Aorta (tissue), 5 donors: ENCODE results near the gene MTHFS. TPM values are rescaled to one million over a fixed set of nuclear protein-coding genes. Genes with fewer than 3 reads are reported as not detected.
"Not testable (repeated sequence)": the region's sequence is repeated elsewhere in the genome, so short reads cannot be mapped to it uniquely, and the experiment has no call there.

Experiments
- ATAC-seq: fragments of 200-7000 bp; cut with Tn5 transposase; one replicate; pipeline ENCODE4 v1.9.1; 2022; ENCODE audit warnings: moderate library complexity; ENCODE audit not compliant: low FRiP score
- DNase-seq, 2 donors: peaks; one replicate each; pipeline ENCODE4 v3.0.0-alpha.2; 2020
- H3K27ac ChIP-seq, 2 donors: one replicate each; pipeline ENCODE4 v1.5.1; 2013; ENCODE audit warnings: low read length in 2 of 2, mild to moderate bottlenecking in 2 of 2, moderate library complexity in 2 of 2, control low read depth in 1 of 2, inconsistent platforms in 1 of 2, low read depth in 1 of 2
- H3K27me3 ChIP-seq, 2 donors: one replicate each; pipeline ENCODE4 v1.6.1; 2013; ENCODE audit warnings: control low read depth in 1 of 2, low read length in 1 of 2, mild to moderate bottlenecking in 1 of 2, moderate library complexity in 1 of 2; ENCODE audit not compliant: insufficient read depth in 2 of 2, control insufficient read depth in 1 of 2
- H3K36me3 ChIP-seq, 2 donors: one replicate each; pipeline ENCODE4 v1.6.1; 2013; ENCODE audit warnings: control low read depth in 1 of 2, low read length in 1 of 2, mild to moderate bottlenecking in 1 of 2; ENCODE audit not compliant: insufficient read depth in 2 of 2, control insufficient read depth in 1 of 2
- H3K4me1 ChIP-seq, 2 donors: one replicate each; pipeline ENCODE4 v1.6.1; 2013; ENCODE audit warnings: low read length in 2 of 2, control low read depth in 1 of 2, mild to moderate bottlenecking in 1 of 2, moderate library complexity in 1 of 2; ENCODE audit not compliant: insufficient read depth in 2 of 2, control insufficient read depth in 1 of 2
- H3K4me3 ChIP-seq, 2 donors: one replicate each; pipeline ENCODE4 v1.5.1; 2013; ENCODE audit warnings: low read length in 2 of 2, control low read depth in 1 of 2, mild to moderate bottlenecking in 1 of 2
- H3K9me3 ChIP-seq: one replicate; pipeline ENCODE4 v1.6.1; 2013; ENCODE audit warnings: mild to moderate bottlenecking, low read length; ENCODE audit not compliant: control insufficient read depth
- WGBS, 2 donors: extraction: QIAGEN DNeasy Blood & Tissue Kit; methylation state at CpG; one replicate each; pipeline ENCODE4 v1.1.7; 2013; 5-methylcytosine and 5-hydroxymethylcytosine counted together
- intact Hi-C, 2 donors: fragments of 100-400 bp; cut with DNase I; formaldehyde crosslinking; loops; one replicate each; pipeline versions ENCODE4 v1.14.2 to v1.15.0; 2022
- polyA plus RNA-seq, 2 donors: library from polyadenylated mRNA; stranded (reverse); fragments of 200-250 nt; gene quantifications; one replicate each; pipeline ENCODE4 v1.2.3, GENCODE V29; 2013
- total RNA-seq, 2 donors: library from RNA; stranded (reverse); fragmentation: NEBNext Ultra II Directional; extraction: Animal tissue kit (Norgen Biotek cat#: 25700); gene quantifications; one replicate each; pipeline ENCODE4 v1.2.1, GENCODE V29; 2021
- donor health status: healthy with polysubstance abuse.
- donor health status: Bipolar disorder and iron deficiency.
- donor health status: DM: no; HTN: no; CAD: no.
- donor health status: DM: no; HTN: no; CAD: no.
- donor health status: DM: yes; HTN: yes; CAD: no.

The MTHFS gene
- total and polyA plus RNA-seq, 4 donors, result 8.6 to 50.2 (median 19.1) TPM

GRCh38 chr15:79903626-79904025 is 6.8 kb upstream of the MTHFS start:
- WGBS, 2 donors, result 92 to 93% methylated on average over 1 of the region's 1 CpG
- intact Hi-C loops, result no loop called here
- Histone ChIP-seq H3K9me3 (no peaks in the 10 kb centered on the region), H3K36me3 (no peaks in the 10 kb centered on the region), H3K27ac (no peak overlapping the region), H3K27me3 (no peaks in the 10 kb centered on the region), H3K4me1 (no peaks in the 10 kb centered on the region), H3K4me3 (no peak overlapping the region)
- DNase-seq (no peak), ATAC-seq (no peak)

- 86 to 93% methylated on average over 2 of the region's 2 CpGs for WGBS, 2 donors
- no peak overlapping the region for H3K27ac ChIP-seq
- no peaks in the 10 kb centered on the region for H3K9me3 ChIP-seq
- intact Hi-C loops, result no loop called here
- no peak for ATAC-seq
- DNase-seq, result no peak
- no peak overlapping the region for H3K4me3 ChIP-seq
- no peaks in the 10 kb centered on the region for H3K36me3 ChIP-seq
- H3K4me1 ChIP-seq, result no peaks in the 10 kb centered on the region
- no peaks in the 10 kb centered on the region for H3K27me3 ChIP-seq
These were observed 6.3 kb upstream of the MTHFS start for GRCh38 chr15:79903144-79903543.

GRCh38 chr15:79901958-79902357 is 5.1 kb upstream of the MTHFS start:
- Histone ChIP-seq H3K4me1 (no peaks in the 10 kb centered on the region), H3K27me3 (no peaks in the 10 kb centered on the region), H3K36me3 (no peaks in the 10 kb centered on the region), H3K4me3 (no peak overlapping the region), H3K27ac (no peak overlapping the region), H3K9me3 (no peaks in the 10 kb centered on the region)
- WGBS, 2 donors, result 89 to 94% methylated on average over 1 of the region's 1 CpG
- ATAC-seq, result no peak
- intact Hi-C loops, result no loop called here
- no peak for DNase-seq

DNA sequence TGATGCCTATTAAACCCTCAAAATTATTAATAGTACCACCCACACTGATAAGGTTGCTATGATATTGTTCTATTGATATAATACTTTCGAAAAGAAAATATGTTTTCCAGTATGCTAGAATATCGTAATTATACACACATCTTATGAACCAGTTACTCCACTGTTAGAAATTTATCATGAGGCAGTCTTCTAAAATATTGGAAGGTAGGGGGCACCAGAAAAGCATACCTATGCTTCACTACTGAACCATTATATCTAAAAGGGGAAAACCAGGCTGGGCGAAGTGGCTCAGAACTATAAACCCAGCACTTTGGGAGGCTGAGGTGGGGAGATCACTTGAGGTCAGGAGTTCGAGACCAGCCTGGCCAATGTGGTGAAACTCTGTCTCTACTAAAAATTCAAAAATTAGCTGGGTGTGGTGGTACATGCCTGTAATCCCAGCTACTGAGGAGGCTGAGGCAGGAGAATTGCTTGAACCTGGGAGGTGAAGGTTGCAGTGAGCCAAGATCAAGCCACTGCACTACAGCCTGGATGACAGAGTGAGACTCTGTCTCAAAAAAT is 4.1 kb upstream of the MTHFS start:
- intact Hi-C loops, H3K36me3 ChIP-seq, H3K27ac ChIP-seq, H3K27me3 ChIP-seq, H3K4me3 ChIP-seq, H3K4me1 ChIP-seq, ATAC-seq, H3K9me3 ChIP-seq, DNase-seq: not testable (repeated sequence)
- 92% methylated on average over 4 of the region's 4 CpGs for WGBS, 2 donors

DNA sequence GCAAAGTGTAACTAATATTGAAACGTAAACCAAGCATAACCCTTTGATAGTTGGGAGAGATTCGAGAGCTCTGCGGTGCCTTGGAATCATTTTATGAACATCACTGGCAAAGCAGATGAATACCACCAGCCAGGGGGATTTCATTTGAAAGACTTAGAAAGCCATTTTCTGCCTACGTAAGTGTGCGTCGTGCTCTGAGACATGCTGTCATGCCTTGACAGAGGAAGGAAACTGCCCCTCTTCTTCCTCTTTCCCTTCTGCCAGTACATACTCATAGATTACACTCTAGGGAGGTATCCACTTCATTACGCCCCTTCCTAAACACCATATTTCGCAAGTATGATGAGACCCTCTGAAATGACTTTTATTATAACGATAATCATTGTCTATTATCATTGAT is 3.3 kb upstream of the MTHFS start:
- intact Hi-C loops, result no loop called here
- H3K4me3 ChIP-seq, result no peak overlapping the region
- ATAC-seq (no peak), DNase-seq (no peak)
- H3K4me1 ChIP-seq, result peaks cover 0 to 2% of the 10 kb centered on the region in 2 donors
- WGBS, 2 donors, result 94 to 97% methylated on average over 9 of the region's 9 CpGs
- H3K27me3 ChIP-seq, result no peaks in the 10 kb centered on the region
- no peaks in the 10 kb centered on the region for H3K9me3 ChIP-seq
- no peak overlapping the region for H3K27ac ChIP-seq
- peaks cover 0 to under 1% of the 10 kb centered on the region in 2 donors for H3K36me3 ChIP-seq

DNA sequence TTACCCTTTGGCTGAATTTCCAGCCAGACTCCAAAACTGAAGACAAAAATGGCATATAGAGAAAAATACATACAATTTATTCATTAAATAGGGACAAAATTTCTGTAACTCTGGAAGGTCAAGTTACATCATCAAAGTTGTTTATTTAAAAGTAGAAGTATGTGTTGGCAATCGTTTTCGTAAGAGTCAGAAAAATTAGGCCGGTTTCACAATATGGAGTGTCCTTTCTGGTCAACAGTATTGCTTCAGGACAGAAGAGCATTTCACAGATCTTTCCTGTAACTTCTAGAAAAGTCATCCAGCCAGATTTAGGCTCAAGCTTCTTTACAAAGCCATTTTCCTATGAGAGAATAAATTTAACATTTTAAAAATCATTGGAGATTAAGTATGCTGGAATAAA is 2.0 kb upstream of the MTHFS start:
- 69 to 81% methylated on average over 3 of the region's 3 CpGs for WGBS, 2 donors
- DNase-seq, H3K9me3 ChIP-seq, H3K4me3 ChIP-seq, ATAC-seq, H3K36me3 ChIP-seq, H3K4me1 ChIP-seq, H3K27ac ChIP-seq, H3K27me3 ChIP-seq: not testable (repeated sequence)
- intact Hi-C loops, result loop anchor here in 1 of 2 donors (10.0 kb wide), 2 partner anchors 96 to 276 kb away; no protein-coding TSS in a partner anchor

GRCh38 chr15:79898369-79898768 is 1.6 kb upstream of the MTHFS start:
- ATAC-seq (no peak), DNase-seq (no peak)
- Histone ChIP-seq H3K4me1 (peaks cover 0 to 2% of the 10 kb centered on the region in 2 donors), H3K27me3 (no peaks in the 10 kb centered on the region), H3K36me3 (peaks cover 0 to 3% of the 10 kb centered on the region in 2 donors), H3K9me3 (no peaks in the 10 kb centered on the region), H3K4me3 (no peak overlapping the region), H3K27ac (no peak overlapping the region)
- intact Hi-C loops, result loop anchor here in 1 of 2 donors (10.0 kb wide), 2 partner anchors 96 to 276 kb away; no protein-coding TSS in a partner anchor
- 87% methylated on average over 4 of the region's 4 CpGs for WGBS, 2 donors

- H3K27ac ChIP-seq, result no peak overlapping the region
- 80 to 86% methylated on average over 6 of the region's 6 CpGs for WGBS, 2 donors
- peaks cover 0 to 3% of the 10 kb centered on the region in 2 donors for H3K36me3 ChIP-seq
- peaks cover 0 to 2% of the 10 kb centered on the region in 2 donors for H3K4me1 ChIP-seq
- H3K27me3 ChIP-seq, result no peaks in the 10 kb centered on the region
- intact Hi-C loops, result loop anchor here in 1 of 2 donors (2.0 to 10.0 kb wide), 3 partner anchors 25 to 277 kb away; no protein-coding TSS in a partner anchor
- ATAC-seq (no peak), DNase-seq (no peak)
- H3K9me3 ChIP-seq, result no peaks in the 10 kb centered on the region
- H3K4me3 ChIP-seq, result peak overlapping the region in 1 of 2 donors; percentile 94
These were observed 893 bp upstream of the MTHFS start for GRCh38 chr15:79897701-79898113.

- peaks cover 0 to 2% of the 10 kb centered on the region in 2 donors for H3K4me1 ChIP-seq
- H3K27ac ChIP-seq, result peak overlapping the region; percentile 59 to 80
- H3K27me3 ChIP-seq, result no peaks in the 10 kb centered on the region
- no peak for ATAC-seq
- 19 to 29% methylated on average over 8 of the region's 8 CpGs for WGBS, 2 donors
- H3K36me3 ChIP-seq, result peaks cover 0 to 3% of the 10 kb centered on the region in 2 donors
- no peaks in the 10 kb centered on the region for H3K9me3 ChIP-seq
- DNase-seq, result no peak
- intact Hi-C loops, result loop anchor here in 1 of 2 donors (2.0 to 10.0 kb wide), 3 partner anchors 25 to 277 kb away; no protein-coding TSS in a partner anchor
- peak overlapping the region; percentile 50 to 94 for H3K4me3 ChIP-seq
These were observed 515 bp upstream of the MTHFS start for GRCh38 chr15:79897380-79897678.
